ENCODE data around the gene NHERF2. TPM values are rescaled to one million over a fixed set of nuclear protein-coding genes. Genes with fewer than 3 reads are reported as not detected.
"Not testable (repeated sequence)": the region's sequence is repeated elsewhere in the genome, so short reads cannot be mapped to it uniquely, and the experiment has no call there.

NHERF2 gene
- total RNA-seq, 2 donors from 2014 or later = 0.82 to 3.7 TPM

DNA sequence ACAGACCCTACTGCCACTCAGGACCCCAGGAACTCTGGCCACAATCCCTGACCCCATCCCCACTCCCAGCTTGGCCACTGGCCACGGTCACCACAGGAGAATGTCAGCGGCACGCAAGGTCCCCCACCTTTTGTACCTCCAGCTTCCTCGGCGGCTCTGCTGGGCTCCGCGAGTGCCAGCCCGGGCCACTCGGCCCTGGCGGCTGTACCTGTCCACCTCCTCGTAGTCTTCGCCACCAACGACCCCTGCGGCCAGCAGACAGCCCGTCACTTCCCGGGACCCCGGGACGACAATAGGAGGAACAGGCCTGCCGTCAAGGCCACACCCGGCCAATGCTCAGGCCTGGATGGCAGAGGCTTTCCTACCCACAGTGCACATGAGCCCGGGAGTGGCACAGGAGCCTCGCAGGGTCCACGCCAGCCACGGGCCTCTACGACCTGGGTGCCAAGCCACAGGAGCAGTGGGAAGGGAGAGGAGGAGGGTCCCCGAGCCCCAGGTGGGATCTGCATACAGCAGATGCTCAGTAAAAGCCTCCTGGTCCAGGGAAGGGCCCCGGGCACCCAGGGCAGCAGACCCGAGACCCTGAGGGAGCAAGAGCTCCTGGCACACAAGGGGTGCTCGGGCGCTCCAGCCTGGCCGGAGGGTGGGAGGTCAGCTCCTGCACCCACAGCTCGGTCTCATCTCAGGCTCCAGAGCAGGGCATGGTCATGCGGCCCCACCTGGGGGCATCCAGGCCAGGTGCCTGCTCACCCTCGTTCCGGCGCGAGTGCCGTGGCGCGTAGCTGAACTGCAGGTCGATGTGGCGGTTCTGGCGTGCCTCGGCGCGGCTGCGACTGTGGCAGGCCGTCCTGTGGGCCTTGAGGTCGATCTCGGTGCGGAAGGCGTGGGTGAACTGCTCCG is 25.0 kb upstream of the NHERF2 start:
- Mint-ChIP-seq H3K36me3 (peaks cover 0 to 6% of the 10 kb centered on the region in 2 donors), H3K27ac (no peak overlapping the region), H3K9me3 (no peaks in the 10 kb centered on the region)
- no peak for ATAC-seq
- no peak for DNase-seq (ENCODE audit: low spot score in 2 of 2)

GRCh38 chr16:2002406-2003230 is 24.1 kb upstream of the NHERF2 start:
- ATAC-seq (no peak), DNase-seq (ENCODE audit: low spot score in 2 of 2) (no peak)
- H3K27ac Mint-ChIP-seq = no peak overlapping the region
- H3K9me3 Mint-ChIP-seq = no peaks in the 10 kb centered on the region
- H3K36me3 Mint-ChIP-seq = peaks cover 3 to 8% of the 10 kb centered on the region in 2 donors

GRCh38 chr16:2003231-2003826 is 23.4 kb upstream of the NHERF2 start:
- DNase-seq (ENCODE audit: low spot score in 2 of 2) (no peak), ATAC-seq (no peak)
- H3K36me3 Mint-ChIP-seq = peaks cover 10 to 11% of the 10 kb centered on the region in 2 donors
- H3K9me3 Mint-ChIP-seq = no peaks in the 10 kb centered on the region
- no peak overlapping the region for H3K27ac Mint-ChIP-seq

DNA sequence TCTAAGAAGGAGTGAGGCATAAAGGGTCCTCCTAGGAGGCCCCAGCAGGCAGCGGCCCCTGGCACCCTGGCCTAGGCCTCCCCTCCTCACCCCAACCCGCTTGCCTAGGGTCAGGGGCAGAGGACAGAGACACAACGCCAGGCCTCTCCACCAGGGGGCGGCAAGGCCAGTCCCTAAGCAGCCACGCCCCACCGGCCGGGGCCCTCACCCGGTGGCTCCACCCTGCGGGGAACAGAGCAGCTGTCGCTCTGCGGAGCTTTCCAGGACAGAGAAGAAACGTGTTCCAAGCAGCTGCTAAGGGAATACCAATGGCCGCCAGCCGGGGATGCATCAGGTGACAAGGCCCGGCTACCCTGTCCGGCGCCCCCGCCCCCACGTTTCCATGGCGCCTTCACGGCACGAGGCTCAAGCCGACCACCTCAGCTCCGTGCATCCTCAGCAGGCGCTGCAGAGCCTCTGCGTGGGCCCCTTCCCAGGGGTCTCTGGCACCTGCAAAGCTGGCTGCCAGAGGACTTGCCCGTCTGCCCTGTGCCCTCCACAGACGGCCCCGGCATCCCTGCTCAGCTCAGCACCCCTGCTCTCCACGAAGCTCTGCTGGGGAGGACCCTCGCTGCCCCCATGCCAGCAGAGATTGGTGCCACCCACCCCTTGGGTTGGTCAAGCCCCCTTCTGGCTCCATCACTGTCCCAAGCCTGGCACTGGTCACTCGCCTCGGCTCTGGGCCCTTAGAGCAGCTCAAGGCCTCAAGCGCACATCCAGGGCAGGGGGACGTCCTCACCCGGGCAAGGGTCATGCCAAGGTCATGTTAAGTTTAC is 22.7 kb upstream of the NHERF2 start:
- Mint-ChIP-seq H3K9me3 (no peaks in the 10 kb centered on the region), H3K27ac (peak overlapping the region in 1 of 2 donors; percentile 48)
- DNase-seq (ENCODE audit: low spot score in 2 of 2) = peak in 1 of 2 donors; percentile 98

DNA sequence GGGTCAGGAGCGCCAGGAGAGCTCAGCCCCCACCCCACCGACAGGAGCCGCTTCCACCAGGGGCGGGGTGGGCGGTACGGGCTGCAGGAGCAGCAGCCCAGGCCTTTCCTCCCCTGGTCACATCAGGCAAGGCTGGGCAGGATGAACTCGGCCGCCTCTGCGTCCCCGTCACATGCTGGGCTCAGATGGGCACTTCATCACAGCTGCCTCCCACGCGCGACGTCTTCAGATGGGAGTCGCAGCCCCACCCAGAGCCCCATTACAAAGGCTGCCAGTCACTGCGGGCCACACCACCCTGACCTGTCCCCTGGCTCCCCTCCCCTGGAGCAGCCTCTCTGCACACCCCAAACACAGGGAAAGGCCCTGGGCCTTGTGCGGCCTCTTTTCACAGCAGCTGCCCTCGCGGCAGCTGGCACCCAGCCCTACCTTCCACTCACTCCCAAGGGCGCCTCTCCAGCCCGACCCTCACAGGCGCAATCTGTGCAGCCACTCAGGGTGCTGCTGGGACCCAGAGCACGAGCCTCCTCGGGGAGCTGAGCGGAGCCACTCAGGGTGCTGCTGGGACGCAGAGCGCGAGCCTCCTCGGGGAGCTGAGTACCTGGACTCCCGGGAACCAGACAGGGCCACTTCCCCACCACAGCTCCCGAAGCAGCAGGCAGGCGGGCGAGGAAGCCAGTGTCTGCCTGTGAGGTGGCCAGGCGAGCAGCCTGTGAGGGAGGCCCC is 21.7 kb upstream of the NHERF2 start:
- ATAC-seq (no peak), DNase-seq (ENCODE audit: low spot score in 2 of 2) (no peak)
- no peaks in the 10 kb centered on the region for H3K9me3 Mint-ChIP-seq
- peaks cover 17 to 19% of the 10 kb centered on the region in 2 donors for H3K36me3 Mint-ChIP-seq
- H3K27ac Mint-ChIP-seq = peak overlapping the region in 1 of 2 donors; percentile 56

More for the DNA sequence above, 22.7 kb upstream of the NHERF2 start:
- ATAC-seq = peak; percentile 73 to 94
- H3K36me3 Mint-ChIP-seq = peaks cover 17% of the 10 kb centered on the region in 2 donors

GRCh38 chr16:2005646-2006045 is 21.1 kb upstream of the NHERF2 start:
- Mint-ChIP-seq H3K36me3 (peaks cover 22 to 24% of the 10 kb centered on the region in 2 donors), H3K27ac (peak overlapping the region; percentile 29 to 56), H3K9me3 (no peaks in the 10 kb centered on the region)
- no peak for DNase-seq (ENCODE audit: low spot score in 2 of 2)
- no peak for ATAC-seq

DNA sequence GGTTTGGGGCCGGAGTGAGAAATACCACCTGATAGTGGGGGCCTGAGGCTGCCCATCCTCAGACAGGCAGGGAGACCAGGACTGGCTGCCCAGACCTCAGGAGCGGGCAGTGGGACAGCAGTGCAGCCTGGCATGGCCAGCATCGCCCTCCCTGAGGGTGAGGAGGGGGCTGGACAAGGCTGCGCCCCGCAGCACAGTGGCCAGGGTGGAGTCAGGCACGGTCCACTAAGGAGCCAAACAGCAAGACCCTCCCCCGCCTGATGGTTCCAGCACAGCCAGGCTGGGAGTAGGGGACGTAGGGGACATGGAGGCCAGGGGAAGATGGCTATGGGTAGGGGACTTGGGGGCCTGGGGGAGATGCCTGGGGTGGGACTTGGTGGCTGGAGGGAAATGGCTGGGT is 20.4 kb upstream of the NHERF2 start:
- DNase-seq (ENCODE audit: low spot score in 2 of 2) (no peak), ATAC-seq (no peak)
- peaks cover 22 to 24% of the 10 kb centered on the region in 2 donors for H3K36me3 Mint-ChIP-seq
- H3K9me3 Mint-ChIP-seq = no peaks in the 10 kb centered on the region
- no peak overlapping the region for H3K27ac Mint-ChIP-seq

GRCh38 chr16:2007081-2007836 is 19.4 kb upstream of the NHERF2 start:
- DNase-seq (ENCODE audit: low spot score in 2 of 2) = no peak
- no peak for ATAC-seq
- no peaks in the 10 kb centered on the region for H3K9me3 Mint-ChIP-seq
- peak overlapping the region; percentile 89 to 90 for H3K27ac Mint-ChIP-seq
- H3K36me3 Mint-ChIP-seq = peaks cover 22 to 24% of the 10 kb centered on the region in 2 donors

GRCh38 chr16:2008009-2008526 is 18.6 kb upstream of the NHERF2 start:
- ATAC-seq = peak in 1 of 2 donors; percentile 13
- no peak for DNase-seq (ENCODE audit: low spot score in 2 of 2)
- no peaks in the 10 kb centered on the region for H3K9me3 Mint-ChIP-seq
- peaks cover 22 to 24% of the 10 kb centered on the region in 2 donors for H3K36me3 Mint-ChIP-seq
- H3K27ac Mint-ChIP-seq = peak overlapping the region; percentile 90 to 97

GRCh38 chr16:2008631-2009163 is 18.0 kb upstream of the NHERF2 start:
- ATAC-seq = peak in 1 of 2 donors; percentile 47
- peaks cover 22 to 24% of the 10 kb centered on the region in 2 donors for H3K36me3 Mint-ChIP-seq
- H3K9me3 Mint-ChIP-seq = no peaks in the 10 kb centered on the region
- H3K27ac Mint-ChIP-seq = peak overlapping the region; percentile 90 to 97
- no peak for DNase-seq (ENCODE audit: low spot score in 2 of 2)

- DNase-seq (ENCODE audit: low spot score in 2 of 2) = no peak
- no peaks in the 10 kb centered on the region for H3K9me3 Mint-ChIP-seq
- peak; percentile 13 to 48 for ATAC-seq
- H3K27ac Mint-ChIP-seq = peak overlapping the region; percentile 90 to 97
- H3K36me3 Mint-ChIP-seq = peaks cover 22 to 24% of the 10 kb centered on the region in 2 donors
These were observed 17.5 kb upstream of the NHERF2 start for GRCh38 chr16:2009164-2009711.

- Mint-ChIP-seq H3K9me3 (no peaks in the 10 kb centered on the region), H3K36me3 (peaks cover 22 to 24% of the 10 kb centered on the region in 2 donors), H3K27ac (peak within 1 kb of the TSS; percentile 92 to 97)
- ATAC-seq (peak; percentile 95 to 96), DNase-seq (ENCODE audit: low spot score in 2 of 2) (peak; percentile 79 to 82)
These were observed 16.8 kb upstream of the NHERF2 start, which contains the start of gene ZNF598 for GRCh38 chr16:2009791-2010510. Gene ZNF598 (minus strand): TSS chr16:2009821.

DNA sequence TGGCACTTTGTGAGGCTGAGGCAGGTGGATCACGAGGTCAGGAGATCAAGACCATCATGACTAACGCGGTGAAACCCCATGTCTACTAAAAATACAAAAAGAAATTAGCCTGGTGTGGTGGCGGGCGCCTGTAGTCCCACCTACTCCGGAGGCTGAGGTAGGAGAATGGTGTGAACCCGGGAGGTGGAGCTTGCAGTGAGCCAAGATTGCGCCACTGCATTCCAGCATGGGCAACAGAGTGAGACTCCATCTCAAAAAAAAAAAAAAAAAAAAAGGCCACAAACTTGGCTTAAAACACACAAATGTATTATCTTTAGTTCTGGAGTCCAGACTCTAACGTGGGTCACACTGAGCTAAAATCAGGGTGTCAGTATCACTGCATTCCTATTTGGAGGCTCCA is 15.0 kb upstream of the NHERF2 start:
- H3K9me3 Mint-ChIP-seq; ATAC-seq; H3K27ac Mint-ChIP-seq; DNase-seq (ENCODE audit: low spot score in 2 of 2): not testable (repeated sequence)
- H3K36me3 Mint-ChIP-seq = peaks cover 22 to 24% of the 10 kb centered on the region in 2 donors
